ENCODE results near the gene SCTR.
A peak's percentile ranks its signal among the peaks of the same experiment; 100 is the strongest.

Gene SCTR

DNA sequence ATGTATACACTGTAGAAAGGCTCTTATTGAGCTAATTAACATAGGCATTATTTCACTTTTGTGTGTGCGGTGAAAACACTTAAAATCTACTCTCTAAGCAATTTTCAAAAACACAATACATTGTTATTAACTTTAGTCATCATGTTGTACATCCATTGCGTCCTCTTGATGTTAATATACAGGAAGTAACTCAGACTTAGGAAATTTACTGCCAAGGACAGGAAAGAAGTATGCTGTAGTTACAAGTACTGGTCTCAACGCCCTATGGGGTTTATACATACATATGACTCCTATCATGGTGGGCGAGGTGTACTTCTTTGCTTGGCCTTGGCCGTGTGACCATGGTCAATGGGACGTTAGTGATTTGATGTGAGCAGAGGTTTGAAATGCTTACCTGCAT, 15.5 kb downstream of the SCTR start:
- Histone ChIP-seq H2BK12ac (ENCODE audit: low read length) (no peak overlapping the region), H4K8ac (ENCODE audit: low read depth, low read length) (no peak overlapping the region), H3K23ac (ENCODE audit: low read depth, low read length, poor library complexity) (no peak overlapping the region), H3K4ac (ENCODE audit: low read length) (no peak overlapping the region), H3K4me3 (ENCODE audit: low read length in 2 of 2) (no peak overlapping the region), H2AK5ac (ENCODE audit: low read depth, low read length) (no peak overlapping the region), H3K27me3 (ENCODE audit: control insufficient read depth in 3 of 3, insufficient read depth in 3 of 3, low read depth in 1 of 3, low read length in 3 of 3) (peaks cover 0 to 8% (median 0%) of the 10 kb centered on the region in 3 experiments), H3K14ac (ENCODE audit: low read length) (no peak overlapping the region), H3K4me2 (ENCODE audit: insufficient read depth, low read length, poor library complexity, severe bottlenecking) (no peak overlapping the region), H2AFZ (ENCODE audit: low read length) (no peak overlapping the region), H2BK5ac (ENCODE audit: low read length) (no peak overlapping the region), H4K91ac (ENCODE audit: low read depth, low read length, poor library complexity) (no peak overlapping the region), H3K27ac (replicated peaks; ENCODE audit: low read length) (no peak overlapping the region), H2BK120ac (ENCODE audit: low read depth, low read length) (no peak overlapping the region), H3K9ac (ENCODE audit: low read depth, low read length, poor library complexity) (no peak overlapping the region), H3K36me3 (replicated peaks in 1 of 2; ENCODE audit: control insufficient read depth in 2 of 2, insufficient read depth in 2 of 2, low read length in 2 of 2) (no peaks in the 10 kb centered on the region), H3K18ac (ENCODE audit: low read length) (no peak overlapping the region), H3K79me1 (ENCODE audit: low read depth, low read length) (no peaks in the 10 kb centered on the region), H2BK15ac (ENCODE audit: low read length) (no peak overlapping the region), H3K9me3 (replicated peaks in 1 of 2; ENCODE audit: control insufficient read depth in 2 of 2, insufficient read depth in 1 of 2, low read depth in 1 of 2, low read length in 2 of 2) (no peaks in the 10 kb centered on the region), H3K4me1 (ENCODE audit: control insufficient read depth in 2 of 2, insufficient read depth in 1 of 2, low read depth in 1 of 2, low read length in 2 of 2) (no peaks in the 10 kb centered on the region)
- no peak for DNase-seq (ENCODE audit: low spot score)
- no CpG with 5 or more reads among the region's 6 CpGs for WGBS, 2 donors (ENCODE audit: extremely low coverage in 2 of 2, insufficient read length in 2 of 2, insufficient replicate concordance in 1 of 2)

DNA sequence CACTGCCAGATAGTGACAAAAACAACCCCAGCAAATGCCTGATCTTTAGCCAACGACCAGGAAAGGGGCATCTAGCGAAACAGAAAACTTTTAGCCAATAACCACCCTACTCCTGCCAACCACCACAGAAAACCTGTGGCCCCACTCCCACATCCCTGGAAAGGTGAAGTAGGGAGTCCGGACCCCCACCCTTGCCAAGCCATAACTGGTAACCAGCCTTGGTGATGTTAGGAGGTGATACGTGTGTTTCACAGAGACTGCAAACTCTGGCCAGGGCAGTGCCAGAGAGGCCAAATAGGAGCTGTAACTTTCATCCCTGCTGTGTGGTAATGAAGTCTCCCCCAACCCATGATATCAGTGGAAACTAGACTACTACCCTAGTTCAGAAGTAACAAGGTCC, 27.6 kb downstream of the SCTR start:
- Histone ChIP-seq H4K91ac (ENCODE audit: low read depth, low read length, poor library complexity) (no peak overlapping the region), H3K18ac (ENCODE audit: low read length) (no peak overlapping the region), H3K9me3 (replicated peaks in 1 of 2; ENCODE audit: control insufficient read depth in 2 of 2, insufficient read depth in 1 of 2, low read depth in 1 of 2, low read length in 2 of 2) (peaks cover 1 to 11% of the 10 kb centered on the region in 2 donors), H2BK15ac (ENCODE audit: low read length) (no peak overlapping the region), H3K4ac (ENCODE audit: low read length) (no peak overlapping the region), H3K4me1 (ENCODE audit: control insufficient read depth in 2 of 2, insufficient read depth in 1 of 2, low read depth in 1 of 2, low read length in 2 of 2) (peaks cover 0 to 4% of the 10 kb centered on the region in 2 donors), H3K4me2 (ENCODE audit: insufficient read depth, low read length, poor library complexity, severe bottlenecking) (no peak overlapping the region), H3K79me1 (ENCODE audit: low read depth, low read length) (no peaks in the 10 kb centered on the region), H3K14ac (ENCODE audit: low read length) (no peak overlapping the region), H3K36me3 (replicated peaks in 1 of 2; ENCODE audit: control insufficient read depth in 2 of 2, insufficient read depth in 2 of 2, low read length in 2 of 2) (no peaks in the 10 kb centered on the region), H3K27ac (replicated peaks; ENCODE audit: low read length) (no peak overlapping the region), H4K8ac (ENCODE audit: low read depth, low read length) (no peak overlapping the region), H2BK5ac (ENCODE audit: low read length) (no peak overlapping the region), H2AK5ac (ENCODE audit: low read depth, low read length) (no peak overlapping the region), H3K9ac (ENCODE audit: low read depth, low read length, poor library complexity) (no peak overlapping the region), H3K4me3 (ENCODE audit: low read length in 2 of 2) (no peak overlapping the region), H2BK12ac (ENCODE audit: low read length) (no peak overlapping the region), H2AFZ (ENCODE audit: low read length) (no peak overlapping the region), H3K27me3 (ENCODE audit: control insufficient read depth in 3 of 3, insufficient read depth in 3 of 3, low read depth in 1 of 3, low read length in 3 of 3) (peaks cover 0 to 3% (median 0%) of the 10 kb centered on the region in 3 experiments), H2BK120ac (ENCODE audit: low read depth, low read length) (peak overlapping the region; percentile 54), H3K23ac (ENCODE audit: low read depth, low read length, poor library complexity) (no peak overlapping the region)
- DNase-seq (ENCODE audit: low spot score): no peak
- WGBS, 2 donors (ENCODE audit: extremely low coverage in 2 of 2, insufficient read length in 2 of 2, insufficient replicate concordance in 1 of 2): no CpG with 5 or more reads among the region's 4 CpGs

DNA sequence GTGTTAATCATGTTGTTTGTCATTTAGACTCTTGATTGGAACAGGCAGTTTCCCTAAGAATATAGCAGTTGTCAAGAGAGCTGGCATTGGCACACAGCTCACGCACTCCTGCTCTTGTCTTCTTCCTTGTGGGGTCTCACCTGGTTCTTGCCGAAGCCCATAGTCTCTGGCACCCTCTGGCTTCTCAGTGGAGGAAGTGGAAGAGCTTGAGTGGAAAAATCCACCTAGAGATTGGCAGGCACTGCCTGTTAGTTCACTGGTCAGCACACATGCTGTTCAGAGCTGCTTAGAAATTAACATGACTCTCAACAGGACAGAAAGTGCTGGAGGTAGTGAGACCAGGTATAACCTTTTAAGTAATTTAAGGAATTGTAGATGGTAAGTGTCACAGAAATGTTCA, 28.3 kb downstream of the SCTR start:
- Histone ChIP-seq H2AK5ac (ENCODE audit: low read depth, low read length) (no peak overlapping the region), H3K4me3 (ENCODE audit: low read length in 2 of 2) (no peak overlapping the region), H3K23ac (ENCODE audit: low read depth, low read length, poor library complexity) (no peak overlapping the region), H3K79me1 (ENCODE audit: low read depth, low read length) (no peaks in the 10 kb centered on the region), H3K9me3 (replicated peaks in 1 of 2; ENCODE audit: control insufficient read depth in 2 of 2, insufficient read depth in 1 of 2, low read depth in 1 of 2, low read length in 2 of 2) (peaks cover 1 to 11% of the 10 kb centered on the region in 2 donors), H3K4me1 (ENCODE audit: control insufficient read depth in 2 of 2, insufficient read depth in 1 of 2, low read depth in 1 of 2, low read length in 2 of 2) (peaks cover 0 to 4% of the 10 kb centered on the region in 2 donors), H2BK5ac (ENCODE audit: low read length) (no peak overlapping the region), H2BK120ac (ENCODE audit: low read depth, low read length) (no peak overlapping the region), H3K14ac (ENCODE audit: low read length) (no peak overlapping the region), H4K91ac (ENCODE audit: low read depth, low read length, poor library complexity) (no peak overlapping the region), H3K27ac (replicated peaks; ENCODE audit: low read length) (no peak overlapping the region), H4K8ac (ENCODE audit: low read depth, low read length) (no peak overlapping the region), H2AFZ (ENCODE audit: low read length) (no peak overlapping the region), H3K9ac (ENCODE audit: low read depth, low read length, poor library complexity) (no peak overlapping the region), H3K27me3 (ENCODE audit: control insufficient read depth in 3 of 3, insufficient read depth in 3 of 3, low read depth in 1 of 3, low read length in 3 of 3) (peaks cover 0 to 5% (median 0%) of the 10 kb centered on the region in 3 experiments), H3K18ac (ENCODE audit: low read length) (no peak overlapping the region), H2BK12ac (ENCODE audit: low read length) (no peak overlapping the region), H3K4ac (ENCODE audit: low read length) (no peak overlapping the region), H3K4me2 (ENCODE audit: insufficient read depth, low read length, poor library complexity, severe bottlenecking) (no peak overlapping the region), H2BK15ac (ENCODE audit: low read length) (no peak overlapping the region), H3K36me3 (replicated peaks in 1 of 2; ENCODE audit: control insufficient read depth in 2 of 2, insufficient read depth in 2 of 2, low read length in 2 of 2) (no peaks in the 10 kb centered on the region)
- no peak for DNase-seq (ENCODE audit: low spot score)
- no CpG with 5 or more reads among the region's 2 CpGs for WGBS, 2 donors (ENCODE audit: extremely low coverage in 2 of 2, insufficient read length in 2 of 2, insufficient replicate concordance in 1 of 2)

GRCh38 chr2:119494163-119494790, 30.0 kb downstream of the SCTR start:
- Histone ChIP-seq H3K36me3 (replicated peaks in 1 of 2; ENCODE audit: control insufficient read depth in 2 of 2, insufficient read depth in 2 of 2, low read length in 2 of 2) (no peaks in the 10 kb centered on the region), H2BK5ac (ENCODE audit: low read length) (no peak overlapping the region), H4K91ac (ENCODE audit: low read depth, low read length, poor library complexity) (no peak overlapping the region), H3K4me2 (ENCODE audit: insufficient read depth, low read length, poor library complexity, severe bottlenecking) (no peak overlapping the region), H3K27ac (replicated peaks; ENCODE audit: low read length) (no peak overlapping the region), H3K4ac (ENCODE audit: low read length) (no peak overlapping the region), H3K9me3 (replicated peaks in 1 of 2; ENCODE audit: control insufficient read depth in 2 of 2, insufficient read depth in 1 of 2, low read depth in 1 of 2, low read length in 2 of 2) (peaks cover 0 to 1% of the 10 kb centered on the region in 2 donors), H2AK5ac (ENCODE audit: low read depth, low read length) (no peak overlapping the region), H3K18ac (ENCODE audit: low read length) (peak overlapping the region; percentile 62), H2BK15ac (ENCODE audit: low read length) (no peak overlapping the region), H2AFZ (ENCODE audit: low read length) (no peak overlapping the region), H3K9ac (ENCODE audit: low read depth, low read length, poor library complexity) (no peak overlapping the region), H2BK120ac (ENCODE audit: low read depth, low read length) (no peak overlapping the region), H2BK12ac (ENCODE audit: low read length) (no peak overlapping the region), H3K14ac (ENCODE audit: low read length) (no peak overlapping the region), H3K79me1 (ENCODE audit: low read depth, low read length) (no peaks in the 10 kb centered on the region), H3K4me1 (ENCODE audit: control insufficient read depth in 2 of 2, insufficient read depth in 1 of 2, low read depth in 1 of 2, low read length in 2 of 2) (peaks cover 0 to 9% of the 10 kb centered on the region in 2 donors), H3K27me3 (ENCODE audit: control insufficient read depth in 3 of 3, insufficient read depth in 3 of 3, low read depth in 1 of 3, low read length in 3 of 3) (peaks cover 0 to 21% (median 0%) of the 10 kb centered on the region in 3 experiments), H4K8ac (ENCODE audit: low read depth, low read length) (no peak overlapping the region), H3K4me3 (ENCODE audit: low read length in 2 of 2) (peak overlapping the region in 1 of 2 donors; percentile 24), H3K23ac (ENCODE audit: low read depth, low read length, poor library complexity) (no peak overlapping the region)
- DNase-seq (ENCODE audit: low spot score): no peak
- no CpG with 5 or more reads among the region's 6 CpGs for WGBS, 2 donors (ENCODE audit: extremely low coverage in 2 of 2, insufficient read length in 2 of 2, insufficient replicate concordance in 1 of 2)

Data from neuronal stem cell (in vitro differentiated cells).